ENCODE measurements around the gene DDX42.

DDX42 gene

DNA sequence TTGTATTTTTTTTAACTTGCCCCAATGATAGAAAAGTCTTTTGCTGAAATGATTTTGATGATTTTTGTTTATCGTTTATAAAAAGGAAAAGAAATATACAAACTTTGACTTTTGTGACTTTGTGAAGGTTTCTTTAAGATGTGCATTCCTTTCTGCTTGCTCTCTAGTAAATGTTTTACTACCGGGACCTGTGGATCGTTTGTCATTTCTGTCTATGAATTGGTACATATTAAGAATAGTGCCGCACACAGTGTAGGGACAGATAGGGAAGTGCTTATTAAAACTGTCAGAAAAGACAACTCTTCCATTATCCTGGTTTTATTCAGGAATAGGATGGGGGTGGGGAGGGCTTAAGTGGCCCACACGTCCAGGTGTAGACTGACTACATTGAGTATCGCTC lies 45.2 kb downstream of the DDX42 start:
- ChIA-PET POLR2A (interaction anchor here (2.0 to 4.2 kb wide), 2 partner anchors 8 to 14 kb away, joined by 5 to 32 read pairs; partner anchors contain the start of genes FTSJ3 and PSMC5), CTCF (no interaction called here)
- TF ChIP-seq FOXK2 (IDR thresholded peaks at IDR 0.05): no peak
- TF ChIP-seq, protein P1, sequence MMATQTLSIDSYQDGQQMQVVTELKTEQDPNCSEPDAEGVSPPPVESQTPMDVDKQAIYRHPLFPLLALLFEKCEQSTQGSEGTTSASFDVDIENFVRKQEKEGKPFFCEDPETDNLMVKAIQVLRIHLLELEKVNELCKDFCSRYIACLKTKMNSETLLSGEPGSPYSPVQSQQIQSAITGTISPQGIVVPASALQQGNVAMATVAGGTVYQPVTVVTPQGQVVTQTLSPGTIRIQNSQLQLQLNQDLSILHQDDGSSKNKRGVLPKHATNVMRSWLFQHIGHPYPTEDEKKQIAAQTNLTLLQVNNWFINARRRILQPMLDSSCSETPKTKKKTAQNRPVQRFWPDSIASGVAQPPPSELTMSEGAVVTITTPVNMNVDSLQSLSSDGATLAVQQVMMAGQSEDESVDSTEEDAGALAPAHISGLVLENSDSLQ (IDR thresholded peaks at IDR 0.05): no peak
- no peak for TF ChIP-seq CTBP1 (IDR thresholded peaks at IDR 0.05; ENCODE audit: borderline replicate concordance)
- TF ChIP-seq LEF1 (IDR thresholded peaks at IDR 0.05; ENCODE audit: borderline replicate concordance): no peak
- no peak for TF ChIP-seq L3MBTL2 (conservative IDR thresholded peaks at IDR 0.05)
- TF ChIP-seq ARNT (IDR thresholded peaks at IDR 0.05): no peak
- TF ChIP-seq SP1 (IDR thresholded peaks at IDR 0.05): no peak
- no peak for TF ChIP-seq FOXM1 (IDR thresholded peaks at IDR 0.05; ENCODE audit: borderline replicate concordance)
- no peak for TF ChIP-seq ZNF384 (IDR thresholded peaks at IDR 0.05)
- no peak for TF ChIP-seq SUZ12 (IDR thresholded peaks at IDR 0.05)
- TF ChIP-seq ELF4 (IDR thresholded peaks at IDR 0.05): no peak
- TF ChIP-seq NFRKB (IDR thresholded peaks at IDR 0.05): no peak
- TF ChIP-seq HDGF (IDR thresholded peaks at IDR 0.05; ENCODE audit: borderline replicate concordance): no peak
- TF ChIP-seq TARDBP (IDR thresholded peaks at IDR 0.05): no peak
- no peak for TF ChIP-seq FOXA1 (IDR thresholded peaks at IDR 0.05)
- DNase-seq (ENCODE audit: extremely low spot score): no peak

DNA sequence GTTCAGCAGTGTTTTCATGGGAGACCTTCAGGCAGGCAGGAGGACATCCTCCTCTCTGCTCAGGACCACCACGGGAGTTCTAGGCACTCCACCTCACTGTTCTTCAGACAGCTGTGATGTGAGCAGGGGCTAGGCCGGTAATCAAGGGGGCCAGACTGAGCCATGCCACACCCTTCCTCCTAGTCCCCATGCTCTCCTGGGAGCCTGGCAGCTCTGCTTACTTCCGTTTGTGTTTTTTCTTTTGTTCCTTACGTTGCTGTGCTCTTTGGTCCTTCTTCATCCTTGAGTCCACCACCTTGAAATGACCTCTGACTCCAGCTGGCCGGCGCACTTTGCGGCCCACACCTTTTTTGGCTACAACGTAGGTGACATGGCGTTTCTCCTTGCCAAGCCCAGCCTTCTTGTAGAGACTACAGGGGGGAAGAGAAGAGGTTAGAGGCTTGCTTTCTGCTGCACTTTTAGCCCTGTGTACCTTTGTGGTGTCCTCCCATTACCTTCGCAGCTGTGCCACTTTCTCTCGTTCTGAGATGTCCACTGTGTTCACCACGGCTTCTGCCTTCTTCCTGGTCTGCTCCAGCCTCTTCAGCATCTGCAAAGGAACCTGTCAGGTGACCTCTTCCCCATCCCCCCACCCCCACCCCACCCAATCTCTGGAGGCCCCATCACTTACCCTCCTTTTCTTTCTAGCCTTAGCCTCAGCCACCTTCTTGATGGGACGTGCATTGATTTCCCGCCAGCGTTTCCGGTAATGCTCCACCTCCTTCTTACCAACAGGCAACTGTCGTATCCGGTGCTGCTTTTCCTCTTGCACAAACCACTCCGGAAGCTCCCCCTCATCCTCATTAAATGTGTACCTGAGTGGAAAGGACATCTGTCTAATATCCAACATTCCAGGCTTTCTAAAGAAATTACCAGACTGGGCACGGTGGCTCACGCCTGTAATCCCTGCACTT lies 45.9 kb downstream of the DDX42 start:
- CTCF ChIA-PET: interaction anchor here (0.9 kb wide), 1 partner anchor 122 kb away, joined by 3 read pairs; no protein-coding TSS in a partner anchor
- TF ChIP-seq, protein P1 (IDR thresholded peaks at IDR 0.05): no peak
- TF ChIP-seq FOXA1 (IDR thresholded peaks at IDR 0.05) (no peak), ZNF384 (IDR thresholded peaks at IDR 0.05) (no peak), LEF1 (IDR thresholded peaks at IDR 0.05; ENCODE audit: borderline replicate concordance) (no peak), ARNT (IDR thresholded peaks at IDR 0.05) (no peak), TARDBP (IDR thresholded peaks at IDR 0.05) (no peak), HDGF (IDR thresholded peaks at IDR 0.05; ENCODE audit: borderline replicate concordance) (no peak), L3MBTL2 (conservative IDR thresholded peaks at IDR 0.05) (no peak), SP1 (IDR thresholded peaks at IDR 0.05) (no peak), BHLHE40 (IDR thresholded peaks at IDR 0.05; ENCODE audit: borderline replicate concordance) (no peak), FOXM1 (IDR thresholded peaks at IDR 0.05; ENCODE audit: borderline replicate concordance) (no peak), ELF4 (IDR thresholded peaks at IDR 0.05) (no peak), SUZ12 (IDR thresholded peaks at IDR 0.05) (no peak)
- no peak for DNase-seq (ENCODE audit: extremely low spot score)
- POLR2A ChIA-PET: interaction anchor here (1.1 to 4.2 kb wide), 3 partner anchors 7 to 13 kb away, joined by 5 to 32 read pairs (median 5); partner anchors contain the start of genes FTSJ3 and PSMC5

DNA sequence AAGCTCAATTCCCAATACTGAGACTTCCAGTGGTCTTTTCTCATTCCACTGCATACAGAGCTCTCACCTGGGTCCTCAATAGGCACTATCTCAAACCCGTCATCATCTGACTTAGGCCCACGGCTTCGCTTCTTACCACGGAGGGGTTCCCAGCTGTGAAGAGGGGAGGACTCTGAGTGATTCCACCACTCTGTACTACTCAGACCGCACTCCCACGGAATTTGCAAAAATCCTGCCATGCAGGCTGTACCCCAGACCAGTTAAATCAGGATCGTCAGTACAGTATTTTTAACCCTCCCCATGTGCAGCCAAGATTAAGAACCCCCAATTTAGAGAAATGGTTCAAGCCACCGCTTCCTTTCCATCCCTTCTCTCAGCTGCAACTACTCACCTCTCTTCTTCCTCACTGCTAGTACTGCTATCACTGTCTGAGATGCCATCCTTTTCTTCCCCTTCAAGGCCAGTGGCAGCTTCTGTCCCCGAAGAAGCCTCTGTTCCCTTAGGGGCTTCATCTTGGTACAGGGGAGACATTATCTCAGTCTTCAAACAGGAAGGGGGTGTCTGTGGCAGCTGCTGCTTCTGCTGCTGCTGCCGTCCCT lies 47.1 kb downstream of the DDX42 start:
- CTCF ChIA-PET: interaction anchor here (0.6 to 0.9 kb wide), 3 partner anchors 40 to 497 kb away, joined by 3 to 4 read pairs (median 3); no protein-coding TSS in a partner anchor
- POLR2A ChIA-PET: interaction anchor here (1.1 to 1.3 kb wide), 2 partner anchors 9 to 47 kb away, joined by 5 read pairs; partner anchors contain the start of gene DDX42
- no peak for DNase-seq (ENCODE audit: extremely low spot score)
- TF ChIP-seq ARNT (IDR thresholded peaks at IDR 0.05): no peak
- TF ChIP-seq FOXK2 (IDR thresholded peaks at IDR 0.05): no peak
- TF ChIP-seq LEF1 (IDR thresholded peaks at IDR 0.05; ENCODE audit: borderline replicate concordance): no peak
- no peak for TF ChIP-seq ZNF384 (IDR thresholded peaks at IDR 0.05)
- TF ChIP-seq, protein P1 (IDR thresholded peaks at IDR 0.05): no peak
- TF ChIP-seq SP1 (IDR thresholded peaks at IDR 0.05): no peak
- TF ChIP-seq FOXM1 (IDR thresholded peaks at IDR 0.05; ENCODE audit: borderline replicate concordance): no peak
- no peak for TF ChIP-seq NFRKB (IDR thresholded peaks at IDR 0.05)
- no peak for TF ChIP-seq SUZ12 (IDR thresholded peaks at IDR 0.05)
- no peak for TF ChIP-seq TARDBP (IDR thresholded peaks at IDR 0.05)
- TF ChIP-seq CTBP1 (IDR thresholded peaks at IDR 0.05; ENCODE audit: borderline replicate concordance): no peak
- TF ChIP-seq HDGF (IDR thresholded peaks at IDR 0.05; ENCODE audit: borderline replicate concordance): no peak
- TF ChIP-seq FOXA1 (IDR thresholded peaks at IDR 0.05): no peak

GRCh38 chr17:63821804-63822203 lies 47.8 kb downstream of the DDX42 start:
- TF ChIP-seq ARNT (IDR thresholded peaks at IDR 0.05): no peak
- no peak for TF ChIP-seq TARDBP (IDR thresholded peaks at IDR 0.05)
- no peak for TF ChIP-seq FOXK2 (IDR thresholded peaks at IDR 0.05)
- TF ChIP-seq NFRKB (IDR thresholded peaks at IDR 0.05): no peak
- TF ChIP-seq HDGF (IDR thresholded peaks at IDR 0.05; ENCODE audit: borderline replicate concordance): no peak
- TF ChIP-seq SP1 (IDR thresholded peaks at IDR 0.05): no peak
- TF ChIP-seq ZNF384 (IDR thresholded peaks at IDR 0.05): no peak
- no peak for TF ChIP-seq BHLHE40 (IDR thresholded peaks at IDR 0.05; ENCODE audit: borderline replicate concordance)
- TF ChIP-seq SUZ12 (IDR thresholded peaks at IDR 0.05): no peak
- TF ChIP-seq LEF1 (IDR thresholded peaks at IDR 0.05; ENCODE audit: borderline replicate concordance): no peak
- TF ChIP-seq FOXM1 (IDR thresholded peaks at IDR 0.05; ENCODE audit: borderline replicate concordance): no peak
- TF ChIP-seq, protein P1 (IDR thresholded peaks at IDR 0.05): no peak
- no peak for TF ChIP-seq CTBP1 (IDR thresholded peaks at IDR 0.05; ENCODE audit: borderline replicate concordance)
- no peak for TF ChIP-seq ELF4 (IDR thresholded peaks at IDR 0.05)
- TF ChIP-seq FOXA1 (IDR thresholded peaks at IDR 0.05): no peak
- TF ChIP-seq L3MBTL2 (conservative IDR thresholded peaks at IDR 0.05): no peak
- POLR2A ChIA-PET: interaction anchor here (1.3 kb wide), 1 partner anchor 48 kb away, joined by 5 read pairs; the partner anchor contains the start of gene DDX42
- no peak for DNase-seq (ENCODE audit: extremely low spot score)
- CTCF ChIA-PET: interaction anchor here (0.6 to 1.0 kb wide), 2 partner anchors 13 to 498 kb away, joined by 3 to 4 read pairs; no protein-coding TSS in a partner anchor

All from HEK293T (cell line).